Ovary (tissue), 9 donors: ENCODE results near the gene LRRC49. TPM values are rescaled to one million over a fixed set of nuclear protein-coding genes. Genes with fewer than 3 reads are reported as not detected.

Experiments used
- DNase-seq, 5 donors: peaks; one replicate each; pipeline ENCODE4 v3.0.0-alpha.2; 2019 to 2020
- H3K27ac ChIP-seq, 2 donors: fragments of 200-600 bp; one replicate each; pipeline versions ENCODE4 v1.5.1 to v1.8.0; 2019 to 2022
- H3K27me3 ChIP-seq: fragments of 200-600 bp; one replicate; pipeline ENCODE4 v1.8.0; 2022
- H3K36me3 ChIP-seq: fragments of 200-600 bp; sonication (generic); one replicate; pipeline ENCODE4 v1.5.1; 2019
- H3K4me1 ChIP-seq: one replicate; pipeline ENCODE4 v1.8.1; 2013; ENCODE audit warnings: mild to moderate bottlenecking, moderate library complexity; ENCODE audit not compliant: insufficient read depth
- H3K4me3 ChIP-seq: fragments of 200-600 bp; sonication (generic); one replicate; pipeline ENCODE4 v1.5.1; 2017
- H3K9me3 ChIP-seq, 2 donors: fragments of 200-600 bp in 1 of 2; sonication (generic) in 1 of 2; one replicate each; pipeline versions ENCODE4 v1.5.1 to v1.8.1; 2013 to 2019; ENCODE audit warnings: mild to moderate bottlenecking in 1 of 2, moderate library complexity in 1 of 2
- CTCF ChIP-seq, 3 donors: fragments of 450-650 bp in 2 of 3; fragments of 200-600 bp in 1 of 3; IDR thresholded peaks; one replicate each; pipeline versions ENCODE4 v1.5.1 to v1.8.0; 2016 to 2022; ENCODE audit warnings: antibody characterized with exemption in 3 of 3, mild to moderate bottlenecking in 1 of 3
- EP300 ChIP-seq: sonication (generic); formaldehyde crosslinking; IDR thresholded peaks from one replicate; pipeline ENCODE4 v1.6.1; 2017; ENCODE audit warnings: antibody characterized with exemption
- POLR2A ChIP-seq: fragments of 450-650 bp; IDR thresholded peaks from one replicate; pipeline ENCODE4 v1.6.1; 2017; ENCODE audit warnings: antibody characterized with exemption, mild to moderate bottlenecking, moderate library complexity
- WGBS, 3 donors: extraction: QIAGEN DNeasy Blood & Tissue Kit in 1 of 3; methylation state at CpG; one replicate each; pipeline versions ENCODE4 v1.1.5 to v1.1.7; 2013 to 2017; 5-methylcytosine and 5-hydroxymethylcytosine counted together
- intact Hi-C, 4 donors: fragments of 100-400 bp; cut with DNase I; formaldehyde crosslinking; loops; one replicate each; pipeline versions ENCODE4 v1.11.0 to v1.15.1; 2022 to 2023
- polyA plus RNA-seq, 2 donors: library from polyadenylated mRNA; stranded (reverse); fragments of 200-250 nt in 1 of 2; fragments of 350-450 nt in 1 of 2; fragmentation: Illumina TruSeq in 1 of 2; extraction: RNeasy Lipid Tissue Mini Kit (QIAGEN cat#74804) in 1 of 2; gene quantifications; one replicate each; pipeline ENCODE4 v1.2.3, GENCODE V29; 2013 to 2014
- total RNA-seq, 7 donors: library from RNA; depleted of rRNA in 2 of 7; stranded (reverse); fragments of >200 nt in 2 of 7; fragmentation: NEBNext Ultra II Directional in 3 of 7; extraction: Animal tissue kit (Norgen Biotek cat#: 25700) in 3 of 7; gene quantifications; one replicate each; pipeline versions ENCODE4 v1.1.0 to v1.2.4, GENCODE V29; 2016 to 2023
- donor health status: DM: no; HTN: no; CAD: no; lungs with moderate emphysema.
- donor health status: DM: no; HTN: no; CAD: no.
- donor health status: Bipolar disorder and iron deficiency.
- donor health status: DM: yes; HTN: yes; CAD: no.
- donor health status: DM: no; HTN: no; CAD: no.
- donor health status: DM: yes; HTN: yes; CAD: no.

LRRC49 gene
- total and polyA plus RNA-seq, 9 donors = 11.9 to 34.6 (median 16.1) TPM

- intact Hi-C loops = no loop called here
Measured at GRCh38 chr15:70962084-70962483, 69.5 kb downstream of the LRRC49 start.

GRCh38 chr15:70963199-70963598, 70.6 kb downstream of the LRRC49 start:
- DNase-seq = no peak
- 94 to 97% (median 96%) methylated on average over 1 of the region's 1 CpG for WGBS, 3 donors
- intact Hi-C loops = no loop called here
- Histone ChIP-seq H3K27ac (no peak overlapping the region), H3K36me3 (no peaks in the 10 kb centered on the region), H3K4me3 (no peak overlapping the region), H3K9me3 (no peaks in the 10 kb centered on the region), H3K4me1 (no peaks in the 10 kb centered on the region), H3K27me3 (no peaks in the 10 kb centered on the region)
- TF ChIP-seq CTCF (IDR thresholded peaks at IDR 0.05) = no peak
- TF ChIP-seq POLR2A = no peak
- TF ChIP-seq EP300 = no peak

More at GRCh38 chr15:70962084-70962483, 69.5 kb downstream of the LRRC49 start:
- H3K4me1 ChIP-seq = no peaks in the 10 kb centered on the region
- no peaks in the 10 kb centered on the region for H3K27me3 ChIP-seq
- H3K27ac ChIP-seq = no peak overlapping the region
- H3K9me3 ChIP-seq = no peaks in the 10 kb centered on the region
- no peak for TF ChIP-seq CTCF (IDR thresholded peaks at IDR 0.05)
- TF ChIP-seq POLR2A = no peak
- H3K4me3 ChIP-seq = no peak overlapping the region
- no peaks in the 10 kb centered on the region for H3K36me3 ChIP-seq
- DNase-seq = no peak

GRCh38 chr15:70964058-70964457, 71.4 kb downstream of the LRRC49 start:
- no peaks in the 10 kb centered on the region for H3K4me1 ChIP-seq
- WGBS, 3 donors = 85 to 93% (median 91%) methylated on average over 5 of the region's 5 CpGs

GRCh38 chr15:70964686-70965085, 72.1 kb downstream of the LRRC49 start:
- no peak overlapping the region for H3K4me3 ChIP-seq
- intact Hi-C loops = no loop called here

More at GRCh38 chr15:70964058-70964457, 71.4 kb downstream of the LRRC49 start:
- H3K4me3 ChIP-seq = no peak overlapping the region
- DNase-seq = no peak
- intact Hi-C loops = no loop called here
- TF ChIP-seq EP300 (no peak), POLR2A (no peak), CTCF (IDR thresholded peaks at IDR 0.05) (no peak)
- H3K27me3 ChIP-seq = no peaks in the 10 kb centered on the region
- H3K36me3 ChIP-seq = no peaks in the 10 kb centered on the region
- no peaks in the 10 kb centered on the region for H3K9me3 ChIP-seq
- no peak overlapping the region for H3K27ac ChIP-seq

More at GRCh38 chr15:70964686-70965085, 72.1 kb downstream of the LRRC49 start:
- H3K27ac ChIP-seq = no peak overlapping the region
- H3K9me3 ChIP-seq = no peaks in the 10 kb centered on the region
- DNase-seq = no peak
- WGBS, 3 donors = 96 to 100% (median 98%) methylated on average over 1 of the region's 1 CpG
- no peak for TF ChIP-seq CTCF (IDR thresholded peaks at IDR 0.05)
- no peak for TF ChIP-seq POLR2A
- no peak for TF ChIP-seq EP300
- no peaks in the 10 kb centered on the region for H3K36me3 ChIP-seq
- H3K4me1 ChIP-seq = no peaks in the 10 kb centered on the region
- H3K27me3 ChIP-seq = no peaks in the 10 kb centered on the region
